Measurements from ENCODE around the gene FBXO41. TPM values are rescaled to one million over a fixed set of nuclear protein-coding genes. Genes with fewer than 3 reads are reported as not detected.

Gene FBXO41
- total RNA-seq, 4 donors from 2014 or later = 0.98 to 4.9 (median 2.8) TPM

DNA sequence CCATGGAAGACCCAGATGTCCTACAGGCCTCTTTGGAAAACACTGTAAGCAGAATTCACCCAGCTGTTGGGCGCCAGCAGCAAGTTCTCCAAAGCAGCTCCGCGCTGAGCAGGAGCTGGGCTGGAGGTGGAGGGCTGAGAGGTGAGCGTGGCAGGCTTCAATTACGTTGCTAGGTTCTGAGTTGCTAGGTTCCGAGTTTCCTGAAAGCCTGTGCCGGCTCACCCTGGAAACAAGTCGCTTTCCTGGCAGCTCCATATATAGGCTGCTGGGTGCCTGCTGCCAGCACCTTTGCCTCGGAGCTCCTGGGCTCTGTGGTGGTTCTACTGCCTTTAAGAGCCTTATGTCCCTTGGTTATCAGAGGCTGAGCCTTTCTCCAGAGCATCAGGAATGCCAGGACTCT is 23.4 kb upstream of the FBXO41 start:
- TF ChIP-seq CTCF (IDR thresholded peaks at IDR 0.05; ENCODE audit: low read depth) = no peak

DNA sequence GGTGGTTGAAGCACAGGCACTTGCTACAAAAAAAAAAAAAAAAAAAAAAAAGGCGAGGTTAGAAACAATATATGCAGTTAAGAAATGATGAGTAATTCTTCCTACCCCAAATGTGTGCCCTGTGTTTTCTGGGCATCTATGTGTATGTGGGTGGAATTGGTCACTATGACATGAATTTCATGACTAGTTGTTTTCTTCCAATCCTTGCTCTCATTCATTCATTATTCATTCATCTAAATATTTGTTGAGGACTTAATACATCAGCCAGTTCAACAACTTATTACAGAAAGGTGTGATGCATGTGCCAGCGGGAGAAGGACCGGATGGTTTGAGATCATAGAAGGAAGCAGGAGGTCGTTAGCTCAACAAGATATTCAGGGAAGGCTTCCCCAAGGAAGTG is 17.4 kb upstream of the FBXO41 start:
- TF ChIP-seq CTCF (IDR thresholded peaks at IDR 0.05; ENCODE audit: low read depth) = no peak

GRCh38 chr2:73300926-73301325 is 16.6 kb upstream of the FBXO41 start:
- no peak for TF ChIP-seq CTCF (IDR thresholded peaks at IDR 0.05; ENCODE audit: low read depth)

GRCh38 chr2:73297586-73297985 is 13.3 kb upstream of the FBXO41 start:
- no peak for TF ChIP-seq CTCF (IDR thresholded peaks at IDR 0.05; ENCODE audit: low read depth)

DNA sequence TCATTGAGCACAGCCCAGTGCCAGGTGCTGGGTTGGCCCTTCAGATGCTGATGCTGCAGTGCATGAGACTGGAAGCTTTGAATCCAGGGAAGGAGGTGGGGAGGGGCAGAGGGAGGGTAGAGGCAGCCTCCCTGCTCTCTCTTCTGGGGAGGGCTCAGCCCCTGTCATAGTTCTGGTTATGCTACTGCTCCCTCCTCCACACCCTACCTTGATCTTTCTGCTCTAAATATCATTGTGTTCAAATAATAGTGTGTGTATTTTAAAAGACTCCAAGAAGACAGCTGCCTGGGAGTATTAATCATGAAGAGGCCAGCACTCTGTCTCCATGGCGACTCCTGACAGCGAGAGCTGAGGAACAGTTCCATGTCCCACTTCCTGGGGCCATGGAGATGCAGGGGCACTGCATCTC is 12.9 kb upstream of the FBXO41 start:
- no peak for TF ChIP-seq CTCF (IDR thresholded peaks at IDR 0.05; ENCODE audit: low read depth)

- no peak for TF ChIP-seq CTCF (IDR thresholded peaks at IDR 0.05; ENCODE audit: low read depth)
These were observed 11.6 kb upstream of the FBXO41 start for GRCh38 chr2:73295751-73296400.

DNA sequence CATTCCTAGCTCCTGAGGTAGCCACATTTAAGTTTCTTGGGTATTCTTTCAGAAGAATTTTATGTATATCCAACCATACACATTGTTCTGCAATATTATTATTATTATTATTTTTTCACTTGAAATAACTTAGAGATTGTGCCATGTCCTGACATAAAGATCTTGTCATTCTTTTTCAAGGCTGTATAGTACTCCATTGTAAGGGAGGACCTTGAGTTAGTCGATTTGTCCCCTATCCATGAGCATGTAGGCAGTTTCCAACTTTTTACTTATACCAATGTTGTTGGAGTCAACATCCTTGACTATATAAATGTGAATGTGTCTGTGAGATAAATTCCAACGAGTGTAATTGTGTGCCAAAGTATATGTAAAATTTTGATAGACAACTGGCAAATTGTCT is 10.0 kb upstream of the FBXO41 start:
- no peak for TF ChIP-seq CTCF (IDR thresholded peaks at IDR 0.05; ENCODE audit: low read depth)
